ENCODE measurements around the gene RAB20. TPM values are rescaled to one million over a fixed set of nuclear protein-coding genes. Genes with fewer than 3 reads are reported as not detected.

The RAB20 gene
- polyA plus RNA-seq, 1 donor (not counting 4 experiments of a cell fraction or from before 2014, with no cell fraction given) = 4.3 TPM

GRCh38 chr13:110500341-110500740 is 61.2 kb downstream of the RAB20 start:
- DNase-seq (ENCODE audit: low read depth, low spot score) = no peak
- Histone ChIP-seq H3K4me3 (ENCODE audit: control insufficient read depth in 2 of 3, extremely low read depth in 1 of 3, insufficient read depth in 2 of 3, low read depth in 1 of 3, low read length in 3 of 3) (no peak overlapping the region), H3K36me3 (ENCODE audit: control insufficient read depth in 2 of 2, extremely low read depth in 1 of 2, insufficient read depth in 2 of 2, low read length in 2 of 2) (peaks cover 13 to 49% of the 10 kb centered on the region in 2 experiments), H3K79me2 (ENCODE audit: control insufficient read depth, insufficient read depth, low read length) (no peaks in the 10 kb centered on the region), H3K27ac (ENCODE audit: control insufficient read depth, insufficient read depth, low read length) (no peak overlapping the region), H3K9me3 (ENCODE audit: control insufficient read depth, low read depth, low read length) (no peaks in the 10 kb centered on the region), H3K9me1 (ENCODE audit: control insufficient read depth, extremely low read depth, insufficient read depth, low read length) (no peaks in the 10 kb centered on the region), H2AFZ (ENCODE audit: control insufficient read depth, low read length) (no peak overlapping the region), H3K4me1 (ENCODE audit: control insufficient read depth, extremely low read depth, insufficient read depth, low read length) (peaks cover 8% of the 10 kb centered on the region), H3K4me2 (ENCODE audit: control insufficient read depth, extremely low read depth, insufficient read depth, low read depth, low read length) (no peak overlapping the region), H3K9ac (ENCODE audit: control insufficient read depth, extremely low read depth, insufficient read depth, low read length) (no peak overlapping the region), H4K20me1 (ENCODE audit: control insufficient read depth, extremely low read depth, insufficient read depth, low read length) (no peaks in the 10 kb centered on the region), H3K27me3 (ENCODE audit: control insufficient read depth, extremely low read depth, insufficient read depth, low read length) (no peaks in the 10 kb centered on the region)
- FAIRE-seq = no peak
- TF ChIP-seq EZH2 (IDR thresholded peaks at IDR 0.05; ENCODE audit: low read length) = no peak
- no peak for TF ChIP-seq CTCF (optimal IDR thresholded peaks at IDR 0.05 in 1 of 3, IDR thresholded peaks at IDR 0.05 in 1 of 3, conservative IDR thresholded peaks at IDR 0.05 in 1 of 3; ENCODE audit: extremely low read depth in 1 of 3, insufficient read depth in 2 of 3, low read length in 3 of 3)
- dilution Hi-C loops (cut with MboI; ENCODE audit: extremely low pct_ligation_motif_present, low sequenced_read_pairs) = no loop called here

GRCh38 chr13:110499621-110500281 is 61.8 kb downstream of the RAB20 start:
- no peaks in the 10 kb centered on the region for H4K20me1 ChIP-seq (ENCODE audit: control insufficient read depth, extremely low read depth, insufficient read depth, low read length)
- no peak overlapping the region for H3K4me3 ChIP-seq (ENCODE audit: control insufficient read depth in 2 of 3, extremely low read depth in 1 of 3, insufficient read depth in 2 of 3, low read depth in 1 of 3, low read length in 3 of 3)
- FAIRE-seq (peak; percentile 13), DNase-seq (ENCODE audit: low read depth, low spot score) (no peak)
- H3K36me3 ChIP-seq (ENCODE audit: control insufficient read depth in 2 of 2, extremely low read depth in 1 of 2, insufficient read depth in 2 of 2, low read length in 2 of 2) = peaks cover 15 to 52% of the 10 kb centered on the region in 2 experiments
- H3K27me3 ChIP-seq (ENCODE audit: control insufficient read depth, extremely low read depth, insufficient read depth, low read length) = no peaks in the 10 kb centered on the region
- no peak overlapping the region for H3K9ac ChIP-seq (ENCODE audit: control insufficient read depth, extremely low read depth, insufficient read depth, low read length)
- H3K9me3 ChIP-seq (ENCODE audit: control insufficient read depth, low read depth, low read length) = no peaks in the 10 kb centered on the region
- TF ChIP-seq EZH2 (IDR thresholded peaks at IDR 0.05; ENCODE audit: low read length) = no peak
- TF ChIP-seq CTCF (optimal IDR thresholded peaks at IDR 0.05 in 1 of 3, IDR thresholded peaks at IDR 0.05 in 1 of 3, conservative IDR thresholded peaks at IDR 0.05 in 1 of 3; ENCODE audit: extremely low read depth in 1 of 3, insufficient read depth in 2 of 3, low read length in 3 of 3) = no peak
- H2AFZ ChIP-seq (ENCODE audit: control insufficient read depth, low read length) = no peak overlapping the region
- H3K9me1 ChIP-seq (ENCODE audit: control insufficient read depth, extremely low read depth, insufficient read depth, low read length) = no peaks in the 10 kb centered on the region
- no peak overlapping the region for H3K4me2 ChIP-seq (ENCODE audit: control insufficient read depth, extremely low read depth, insufficient read depth, low read depth, low read length)
- H3K79me2 ChIP-seq (ENCODE audit: control insufficient read depth, insufficient read depth, low read length) = no peaks in the 10 kb centered on the region
- dilution Hi-C loops (cut with MboI; ENCODE audit: extremely low pct_ligation_motif_present, low sequenced_read_pairs) = no loop called here
- peaks cover 8% of the 10 kb centered on the region for H3K4me1 ChIP-seq (ENCODE audit: control insufficient read depth, extremely low read depth, insufficient read depth, low read length)
- no peak overlapping the region for H3K27ac ChIP-seq (ENCODE audit: control insufficient read depth, insufficient read depth, low read length)

Measured in keratinocyte (primary cell).